HG03066 (cell line): ENCODE data around the gene CDH26.
"Not testable (repeated sequence)": the region's sequence is repeated elsewhere in the genome, so short reads cannot be mapped to it uniquely, and the experiment has no call there.

Experiments
- ATAC-seq: cut with Tn5 transposase; IDR thresholded peaks from one replicate; pipeline ENCODE4 v1.9.1; 2021; ENCODE audit warnings: low read depth; ENCODE audit not compliant: unreplicated experiment

Gene CDH26

GRCh38 chr20:60040471-60041162, 82.4 kb downstream of the CDH26 start:
- no peak for ATAC-seq

- not testable (repeated sequence) for ATAC-seq
Measured at GRCh38 chr20:60041436-60042165, 83.4 kb downstream of the CDH26 start.

GRCh38 chr20:60043435-60043834, 85.2 kb downstream of the CDH26 start:
- ATAC-seq: no peak

GRCh38 chr20:60046011-60046413, 87.8 kb downstream of the CDH26 start:
- ATAC-seq: no peak

- ATAC-seq: no peak
Measured at GRCh38 chr20:60046436-60046835, 88.2 kb downstream of the CDH26 start.

- no peak for ATAC-seq
Measured at GRCh38 chr20:60046860-60047259, 88.6 kb downstream of the CDH26 start.

GRCh38 chr20:60048634-60049521, 90.7 kb downstream of the CDH26 start:
- no peak for ATAC-seq

- no peak for ATAC-seq
Measured at GRCh38 chr20:60049601-60050000, 91.4 kb downstream of the CDH26 start.

- ATAC-seq: no peak
Measured at GRCh38 chr20:60050193-60050947, 92.1 kb downstream of the CDH26 start.

GRCh38 chr20:60051911-60052310, 93.7 kb downstream of the CDH26 start:
- no peak for ATAC-seq

GRCh38 chr20:60052322-60052721, 94.1 kb downstream of the CDH26 start:
- no peak for ATAC-seq

- ATAC-seq: no peak
Measured at GRCh38 chr20:60053125-60053817, 95.0 kb downstream of the CDH26 start.

- no peak for ATAC-seq
Measured at GRCh38 chr20:60053818-60054190, 95.6 kb downstream of the CDH26 start.

GRCh38 chr20:60054716-60055634, 96.8 kb downstream of the CDH26 start:
- no peak for ATAC-seq

- ATAC-seq: no peak
Measured at GRCh38 chr20:60055740-60056139, 97.5 kb downstream of the CDH26 start.

GRCh38 chr20:60056407-60057122, 98.3 kb downstream of the CDH26 start:
- ATAC-seq: no peak

GRCh38 chr20:60057123-60057865, 99.1 kb downstream of the CDH26 start:
- ATAC-seq: peak; percentile 48
